Measurements from ENCODE around the gene TRAF3.
"Not testable (repeated sequence)": the region's sequence is repeated elsewhere in the genome, so short reads cannot be mapped to it uniquely, and the experiment has no call there.

TRAF3 gene

GRCh38 chr14:102752239-102752847, 24.9 kb upstream of the TRAF3 start:
- DNase-seq, result no peak

GRCh38 chr14:102754370-102755262, 22.6 kb upstream of the TRAF3 start:
- no peak for DNase-seq

GRCh38 chr14:102757646-102758045, 19.6 kb upstream of the TRAF3 start:
- DNase-seq, result no peak

- no peak for DNase-seq
Observed at GRCh38 chr14:102758087-102758486, 19.2 kb upstream of the TRAF3 start.

- DNase-seq, result no peak
Observed at GRCh38 chr14:102759456-102760187, 17.6 kb upstream of the TRAF3 start.

GRCh38 chr14:102760496-102761193, 16.6 kb upstream of the TRAF3 start:
- no peak for DNase-seq

- no peak for DNase-seq
Observed at GRCh38 chr14:102761206-102761605, 16.0 kb upstream of the TRAF3 start.

GRCh38 chr14:102764220-102764671, 13.0 kb upstream of the TRAF3 start:
- no peak for DNase-seq

- DNase-seq, result not testable (repeated sequence)
Observed at GRCh38 chr14:102765770-102766169, 11.5 kb upstream of the TRAF3 start.

- no peak for DNase-seq
Observed at GRCh38 chr14:102768223-102769048, 8.8 kb upstream of the TRAF3 start.

- DNase-seq, result no peak
Observed at GRCh38 chr14:102769049-102769327, 8.3 kb upstream of the TRAF3 start.

GRCh38 chr14:102770147-102771123, 6.8 kb upstream of the TRAF3 start:
- DNase-seq, result no peak

- no peak for DNase-seq
Observed at GRCh38 chr14:102771144-102771543, 6.1 kb upstream of the TRAF3 start.

GRCh38 chr14:102772781-102773570, 4.3 kb upstream of the TRAF3 start:
- DNase-seq, result no peak

GRCh38 chr14:102774391-102775153, 2.7 kb upstream of the TRAF3 start:
- DNase-seq, result no peak

GRCh38 chr14:102775855-102776760, 1.1 kb upstream of the TRAF3 start:
- no peak for DNase-seq

GRCh38 chr14:102777711-102778337, 575 bp downstream of the TRAF3 start:
- DNase-seq, result no peak

All from cortex of kidney (tissue), 1 donor.